ENCODE results near the gene RAB3IL1. TPM values are rescaled to one million over a fixed set of nuclear protein-coding genes. Genes with fewer than 3 reads are reported as not detected.

RAB3IL1 gene
- total and polyA plus RNA-seq, 9 of the 15 experiments (the other 6 are each of a cell fraction or from before 2014, with no cell fraction given) = 0.15 to 42.6 (median 15.5) TPM

DNA sequence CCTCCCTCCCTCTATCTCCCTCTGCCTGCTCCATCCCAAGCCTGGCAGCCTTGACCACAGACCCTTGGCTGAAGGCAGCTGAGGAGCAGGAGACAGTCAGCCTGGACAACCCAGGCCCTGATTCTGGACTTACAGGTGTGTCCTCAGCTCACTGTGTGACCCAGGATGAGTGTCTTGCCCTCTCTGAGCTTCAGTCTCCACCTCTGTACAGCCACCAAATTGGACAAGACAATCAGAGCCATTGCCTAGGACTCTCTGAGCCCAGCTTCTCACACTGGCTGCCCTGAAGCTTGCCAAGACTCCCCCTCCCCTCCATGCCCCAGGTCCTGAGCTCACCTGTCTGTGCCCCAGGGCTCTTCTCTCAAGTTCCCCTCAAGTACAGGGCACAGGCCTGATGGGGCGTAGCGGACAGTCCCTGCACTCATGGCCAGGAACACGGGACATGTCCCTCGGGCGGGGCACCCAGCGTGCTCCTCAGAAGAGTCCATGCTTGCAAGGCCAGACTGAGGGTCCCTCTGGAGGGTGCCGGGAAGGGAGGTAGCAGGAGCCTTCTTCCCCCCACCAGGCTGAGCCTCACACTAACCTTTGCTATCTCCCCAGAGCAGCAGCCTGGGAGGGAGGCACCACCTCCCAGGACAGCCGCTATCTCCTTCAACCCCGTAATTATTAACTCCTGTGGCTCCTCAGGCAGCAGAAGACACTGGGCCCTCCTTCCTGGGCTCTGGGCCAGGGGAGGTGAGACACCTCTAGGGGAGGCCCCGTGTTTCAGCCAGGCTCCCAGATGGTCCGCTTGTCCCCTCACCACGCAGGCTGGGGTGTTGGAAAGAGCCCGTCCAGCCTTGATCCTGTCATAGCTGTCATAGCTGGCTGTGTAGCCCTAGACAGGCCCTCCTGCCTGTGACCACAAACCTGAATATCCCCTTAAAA is 2.6 kb upstream of the RAB3IL1 start (continued):
- TF ChIP-seq, protein P1, sequence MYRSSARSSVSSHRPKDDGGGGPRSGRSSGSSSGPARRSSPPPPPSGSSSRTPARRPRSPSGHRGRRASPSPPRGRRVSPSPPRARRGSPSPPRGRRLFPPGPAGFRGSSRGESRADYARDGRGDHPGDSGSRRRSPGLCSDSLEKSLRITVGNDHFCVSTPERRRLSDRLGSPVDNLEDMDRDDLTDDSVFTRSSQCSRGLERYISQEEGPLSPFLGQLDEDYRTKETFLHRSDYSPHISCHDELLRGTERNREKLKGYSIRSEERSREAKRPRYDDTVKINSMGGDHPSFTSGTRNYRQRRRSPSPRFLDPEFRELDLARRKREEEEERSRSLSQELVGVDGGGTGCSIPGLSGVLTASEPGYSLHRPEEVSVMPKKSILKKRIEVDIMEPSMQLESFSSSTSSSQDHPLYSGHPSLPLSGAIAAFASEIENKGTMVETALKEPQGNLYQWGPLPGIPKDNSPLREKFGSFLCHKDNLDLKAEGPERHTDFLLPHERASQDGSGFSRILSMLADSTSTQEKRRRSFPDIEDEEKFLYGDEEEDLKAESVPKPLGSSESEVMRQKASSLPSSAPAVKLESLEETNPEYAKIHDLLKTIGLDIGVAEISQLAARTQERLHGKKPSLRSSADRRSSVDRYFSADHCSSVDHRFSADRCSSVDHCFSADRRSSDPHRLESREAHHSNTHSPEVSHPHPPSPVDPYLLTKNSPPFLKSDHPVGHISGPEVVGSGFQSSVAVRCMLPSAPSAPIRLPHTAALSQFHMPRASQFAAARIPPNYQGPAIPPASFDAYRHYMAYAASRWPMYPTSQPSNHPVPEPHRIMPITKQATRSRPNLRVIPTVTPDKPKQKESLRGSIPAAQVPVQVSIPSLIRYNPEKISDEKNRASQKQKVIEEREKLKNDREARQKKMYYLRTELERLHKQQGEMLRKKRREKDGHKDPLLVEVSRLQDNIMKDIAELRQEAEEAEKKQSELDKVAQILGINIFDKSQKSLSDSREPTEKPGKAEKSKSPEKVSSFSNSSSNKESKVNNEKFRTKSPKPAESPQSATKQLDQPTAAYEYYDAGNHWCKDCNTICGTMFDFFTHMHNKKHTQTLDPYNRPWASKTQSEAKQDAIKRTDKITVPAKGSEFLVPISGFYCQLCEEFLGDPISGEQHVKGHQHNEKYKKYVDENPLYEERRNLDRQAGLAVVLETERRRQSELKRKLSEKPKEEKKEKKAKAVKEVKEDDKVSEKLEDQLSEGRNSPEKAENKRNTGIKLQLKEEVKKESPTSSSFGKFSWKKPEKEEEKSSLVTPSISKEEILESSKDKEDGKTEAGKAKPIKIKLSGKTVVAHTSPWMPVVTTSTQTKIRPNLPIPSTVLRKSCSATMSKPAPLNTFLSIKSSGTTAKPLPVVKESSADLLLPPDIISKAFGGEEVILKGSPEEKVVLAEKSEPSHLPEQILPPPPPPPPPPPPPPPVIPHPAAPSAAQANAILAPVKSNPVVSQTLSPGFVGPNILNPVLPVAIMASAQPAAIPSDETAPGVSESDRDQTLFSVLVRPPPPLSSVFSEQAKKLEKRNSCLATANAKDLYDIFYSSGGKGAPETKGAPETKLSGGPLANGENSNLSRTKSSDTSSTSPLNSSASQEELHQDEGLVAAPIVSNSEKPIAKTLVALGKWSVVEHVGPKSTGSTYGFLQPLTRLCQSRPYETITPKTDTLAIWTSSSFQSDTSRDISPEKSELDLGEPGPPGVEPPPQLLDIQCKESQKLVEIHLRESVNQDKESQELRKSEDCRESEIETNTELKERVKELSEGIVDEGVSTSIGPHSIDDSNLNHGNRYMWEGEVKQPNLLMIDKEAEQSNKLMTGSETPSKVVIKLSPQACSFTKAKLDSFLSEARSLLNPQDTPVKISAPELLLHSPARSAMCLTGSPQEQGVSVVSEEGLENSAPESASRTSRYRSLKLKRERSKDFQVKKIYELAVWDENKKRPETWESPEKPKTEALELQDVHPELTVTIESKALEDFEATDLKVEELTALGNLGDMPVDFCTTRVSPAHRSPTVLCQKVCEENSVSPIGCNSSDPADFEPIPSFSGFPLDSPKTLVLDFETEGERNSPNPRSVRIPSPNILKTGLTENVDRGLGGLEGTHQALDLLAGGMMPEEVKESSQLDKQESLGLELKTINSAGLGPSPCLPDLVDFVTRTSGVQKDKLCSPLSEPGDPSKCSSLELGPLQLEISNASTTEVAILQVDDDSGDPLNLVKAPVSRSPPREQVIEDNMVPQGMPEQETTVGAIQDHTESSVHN (IDR thresholded peaks at IDR 0.05; ENCODE audit: borderline replicate concordance in 1 of 2, low read depth in 1 of 2) = no peak
- TF ChIP-seq, protein P2, sequence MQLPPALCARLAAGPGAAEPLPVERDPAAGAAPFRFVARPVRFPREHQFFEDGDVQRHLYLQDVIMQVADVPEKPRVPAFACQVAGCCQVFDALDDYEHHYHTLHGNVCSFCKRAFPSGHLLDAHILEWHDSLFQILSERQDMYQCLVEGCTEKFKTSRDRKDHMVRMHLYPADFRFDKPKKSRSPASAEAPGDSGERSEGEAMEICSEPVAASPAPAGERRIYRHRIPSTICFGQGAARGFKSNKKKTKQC (CRISPR knock-in tag; IDR thresholded peaks at IDR 0.05) = peak; percentile 64; the same call in 1 of the 2 replicates
- TF ChIP-seq, protein P3, sequence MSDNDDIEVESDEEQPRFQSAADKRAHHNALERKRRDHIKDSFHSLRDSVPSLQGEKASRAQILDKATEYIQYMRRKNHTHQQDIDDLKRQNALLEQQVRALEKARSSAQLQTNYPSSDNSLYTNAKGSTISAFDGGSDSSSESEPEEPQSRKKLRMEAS (CRISPR knock-in tag; IDR thresholded peaks at IDR 0.05) = peak; percentile 82
- TF ChIP-seq KDM5B (IDR thresholded peaks at IDR 0.05; ENCODE audit: insufficient replicate concordance, low read depth, low read length) (peak; percentile 50), FIP1L1 (IDR thresholded peaks at IDR 0.05; ENCODE audit: low read depth, low read length, poor library complexity, severe bottlenecking) (no peak), GABPB2 (CRISPR knock-in tag; conservative IDR thresholded peaks at IDR 0.05) (no peak), NONO (IDR thresholded peaks at IDR 0.05; ENCODE audit: low read depth in 2 of 2, low read length in 1 of 2) (peak in 1 of 2 experiments; percentile 81; a peak in 1 of 4 replicates)
- TF ChIP-seq, protein P4, sequence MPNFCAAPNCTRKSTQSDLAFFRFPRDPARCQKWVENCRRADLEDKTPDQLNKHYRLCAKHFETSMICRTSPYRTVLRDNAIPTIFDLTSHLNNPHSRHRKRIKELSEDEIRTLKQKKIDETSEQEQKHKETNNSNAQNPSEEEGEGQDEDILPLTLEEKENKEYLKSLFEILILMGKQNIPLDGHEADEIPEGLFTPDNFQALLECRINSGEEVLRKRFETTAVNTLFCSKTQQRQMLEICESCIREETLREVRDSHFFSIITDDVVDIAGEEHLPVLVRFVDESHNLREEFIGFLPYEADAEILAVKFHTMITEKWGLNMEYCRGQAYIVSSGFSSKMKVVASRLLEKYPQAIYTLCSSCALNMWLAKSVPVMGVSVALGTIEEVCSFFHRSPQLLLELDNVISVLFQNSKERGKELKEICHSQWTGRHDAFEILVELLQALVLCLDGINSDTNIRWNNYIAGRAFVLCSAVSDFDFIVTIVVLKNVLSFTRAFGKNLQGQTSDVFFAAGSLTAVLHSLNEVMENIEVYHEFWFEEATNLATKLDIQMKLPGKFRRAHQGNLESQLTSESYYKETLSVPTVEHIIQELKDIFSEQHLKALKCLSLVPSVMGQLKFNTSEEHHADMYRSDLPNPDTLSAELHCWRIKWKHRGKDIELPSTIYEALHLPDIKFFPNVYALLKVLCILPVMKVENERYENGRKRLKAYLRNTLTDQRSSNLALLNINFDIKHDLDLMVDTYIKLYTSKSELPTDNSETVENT (CRISPR knock-in tag; IDR thresholded peaks at IDR 0.05) = peak; percentile 30; the same call in 1 of the 2 replicates
- TF ChIP-seq, protein P5, sequence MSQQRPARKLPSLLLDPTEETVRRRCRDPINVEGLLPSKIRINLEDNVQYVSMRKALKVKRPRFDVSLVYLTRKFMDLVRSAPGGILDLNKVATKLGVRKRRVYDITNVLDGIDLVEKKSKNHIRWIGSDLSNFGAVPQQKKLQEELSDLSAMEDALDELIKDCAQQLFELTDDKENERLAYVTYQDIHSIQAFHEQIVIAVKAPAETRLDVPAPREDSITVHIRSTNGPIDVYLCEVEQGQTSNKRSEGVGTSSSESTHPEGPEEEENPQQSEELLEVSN (IDR thresholded peaks at IDR 0.05; ENCODE audit: borderline replicate concordance in 1 of 2, extremely low read depth in 1 of 2, insufficient read depth in 1 of 2, insufficient read length in 1 of 2, low read depth in 1 of 2, low read length in 1 of 2, poor library complexity in 1 of 2, severe bottlenecking in 1 of 2) = peak in 1 of 2 experiments; percentile 40

Data from K562 (cell line).